Measurements from ENCODE around the gene MAST3.
"Not testable (repeated sequence)": the region's sequence is repeated elsewhere in the genome, so short reads cannot be mapped to it uniquely, and the experiment has no call there.

MAST3 gene

GRCh38 chr19:18137657-18138339 lies 40.2 kb downstream of the MAST3 start:
- no peak for DNase-seq (ENCODE audit: low spot score)

- DNase-seq (ENCODE audit: low spot score) = no peak
Observed at GRCh38 chr19:18140473-18140872, 42.9 kb downstream of the MAST3 start.

- DNase-seq (ENCODE audit: low spot score) = no peak
Observed at GRCh38 chr19:18141031-18141430, 43.5 kb downstream of the MAST3 start.

- no peak for DNase-seq (ENCODE audit: low spot score)
Observed at GRCh38 chr19:18143902-18144301, 46.3 kb downstream of the MAST3 start.

- DNase-seq (ENCODE audit: low spot score) = no peak
Observed at GRCh38 chr19:18144361-18144760, 46.8 kb downstream of the MAST3 start.

GRCh38 chr19:18144906-18145305 lies 47.3 kb downstream of the MAST3 start:
- DNase-seq (ENCODE audit: low spot score) = no peak

- no peak for DNase-seq (ENCODE audit: low spot score)
Observed at GRCh38 chr19:18145391-18145999, 47.9 kb downstream of the MAST3 start.

- DNase-seq (ENCODE audit: low spot score) = no peak
Observed at GRCh38 chr19:18147396-18147795, 49.8 kb downstream of the MAST3 start.

GRCh38 chr19:18149596-18149975 lies 52.0 kb downstream of the MAST3 start:
- no peak for DNase-seq (ENCODE audit: low spot score)

- DNase-seq (ENCODE audit: low spot score) = no peak
Observed at GRCh38 chr19:18150776-18151624, 53.4 kb downstream of the MAST3 start.

- DNase-seq (ENCODE audit: low spot score) = peak; percentile 94
Observed at GRCh38 chr19:18152442-18152816, 54.9 kb downstream of the MAST3 start.

- DNase-seq (ENCODE audit: low spot score) = peak; percentile 98
Observed at GRCh38 chr19:18152817-18153555, 55.4 kb downstream of the MAST3 start, which contains the start of gene PIK3R2. TSS of gene PIK3R2 (plus strand) at chr19:18153163. CDS start at chr19:18155880, 2,717 bp downstream.

- DNase-seq (ENCODE audit: low spot score) = no peak
Observed at GRCh38 chr19:18153556-18154134, 56.1 kb downstream of the MAST3 start.

- DNase-seq (ENCODE audit: low spot score) = no peak
Observed at GRCh38 chr19:18155095-18156087, 57.8 kb downstream of the MAST3 start.

- no peak for DNase-seq (ENCODE audit: low spot score)
Observed at GRCh38 chr19:18156268-18156667, 58.7 kb downstream of the MAST3 start.

GRCh38 chr19:18156841-18157464 lies 59.4 kb downstream of the MAST3 start:
- peak; percentile 88 for DNase-seq (ENCODE audit: low spot score)

- no peak for DNase-seq (ENCODE audit: low spot score)
Observed at GRCh38 chr19:18157465-18158063, 60.0 kb downstream of the MAST3 start.

GRCh38 chr19:18158467-18158866 lies 60.9 kb downstream of the MAST3 start:
- DNase-seq (ENCODE audit: low spot score) = no peak

- DNase-seq (ENCODE audit: low spot score) = not testable (repeated sequence)
Observed at GRCh38 chr19:18159059-18159616, 61.6 kb downstream of the MAST3 start.

Data from left forelimb (tissue), 1 donor.